ENCODE data around the gene ESYT1.
A peak's percentile ranks its signal among the peaks of the same experiment; 100 is the strongest.

The ESYT1 gene

DNA sequence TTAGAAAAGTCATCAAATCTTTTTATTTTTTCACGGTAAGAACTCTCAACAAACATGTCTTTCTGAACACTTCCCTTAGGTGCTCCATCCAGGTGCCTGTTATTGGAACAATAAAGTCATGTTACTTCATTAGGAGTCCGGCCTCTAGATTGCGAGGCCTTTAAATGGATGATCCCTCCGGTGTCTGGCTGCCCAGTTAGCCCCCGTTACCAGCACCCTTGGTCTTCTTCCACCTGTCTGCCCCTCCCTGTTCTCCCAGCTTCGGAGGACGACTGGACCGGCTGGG is 24.3 kb upstream of the ESYT1 start:
- peak overlapping the region; percentile 91 for H3K4me3 ChIP-seq
- H3K27ac ChIP-seq, result peak overlapping the region; percentile 73 to 93
- TF ChIP-seq, protein P1, sequence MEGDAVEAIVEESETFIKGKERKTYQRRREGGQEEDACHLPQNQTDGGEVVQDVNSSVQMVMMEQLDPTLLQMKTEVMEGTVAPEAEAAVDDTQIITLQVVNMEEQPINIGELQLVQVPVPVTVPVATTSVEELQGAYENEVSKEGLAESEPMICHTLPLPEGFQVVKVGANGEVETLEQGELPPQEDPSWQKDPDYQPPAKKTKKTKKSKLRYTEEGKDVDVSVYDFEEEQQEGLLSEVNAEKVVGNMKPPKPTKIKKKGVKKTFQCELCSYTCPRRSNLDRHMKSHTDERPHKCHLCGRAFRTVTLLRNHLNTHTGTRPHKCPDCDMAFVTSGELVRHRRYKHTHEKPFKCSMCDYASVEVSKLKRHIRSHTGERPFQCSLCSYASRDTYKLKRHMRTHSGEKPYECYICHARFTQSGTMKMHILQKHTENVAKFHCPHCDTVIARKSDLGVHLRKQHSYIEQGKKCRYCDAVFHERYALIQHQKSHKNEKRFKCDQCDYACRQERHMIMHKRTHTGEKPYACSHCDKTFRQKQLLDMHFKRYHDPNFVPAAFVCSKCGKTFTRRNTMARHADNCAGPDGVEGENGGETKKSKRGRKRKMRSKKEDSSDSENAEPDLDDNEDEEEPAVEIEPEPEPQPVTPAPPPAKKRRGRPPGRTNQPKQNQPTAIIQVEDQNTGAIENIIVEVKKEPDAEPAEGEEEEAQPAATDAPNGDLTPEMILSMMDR (IDR thresholded peaks at IDR 0.05), result no peak
- no peak for DNase-seq (ENCODE audit: low spot score)

DNA sequence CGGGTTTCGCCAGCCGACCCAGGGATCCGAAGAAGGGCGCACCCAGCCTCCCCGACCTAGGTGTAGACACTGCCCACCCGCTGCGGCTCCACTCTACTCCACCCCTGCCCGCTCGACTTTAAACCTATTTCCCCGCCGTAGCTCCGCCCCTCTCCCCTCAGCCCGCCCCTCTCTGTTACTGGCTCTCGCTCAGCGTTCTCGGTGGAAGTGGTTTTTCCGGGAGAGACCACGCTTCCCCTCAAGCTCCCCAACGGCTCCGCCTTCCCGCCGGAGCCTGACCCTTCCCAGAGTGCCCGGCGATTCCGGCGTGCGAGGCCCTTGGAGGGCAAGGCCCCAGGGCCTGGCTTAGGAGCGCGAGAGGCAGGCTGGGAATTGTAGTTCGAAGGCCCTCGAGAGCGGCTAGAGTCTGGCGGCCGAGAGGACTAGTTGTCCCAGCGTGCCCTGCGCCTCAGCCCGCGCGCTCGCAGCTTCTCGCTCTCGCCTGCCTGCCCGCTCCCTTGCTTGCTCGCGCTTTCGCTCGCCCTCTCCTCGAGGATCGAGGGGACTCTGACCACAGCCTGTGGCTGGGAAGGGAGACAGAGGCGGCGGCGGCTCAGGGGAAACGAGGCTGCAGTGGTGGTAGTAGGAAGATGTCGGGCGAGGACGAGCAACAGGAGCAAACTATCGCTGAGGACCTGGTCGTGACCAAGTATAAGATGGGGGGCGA is 23.8 kb upstream of the ESYT1 start, which contains the start of gene PA2G4:
Gene PA2G4 (plus strand): TSS at position 451 of the 706 bp plus-strand sequence. CDS start 179 bp downstream, at position 630.
- TF ChIP-seq, protein P1 (IDR thresholded peaks at IDR 0.05), result no peak
- H3K4me3 ChIP-seq, result peak within 1 kb of the TSS; percentile 91
- DNase-seq (ENCODE audit: low spot score), result peak; percentile 99
- peak within 1 kb of the TSS; percentile 73 to 93 for H3K27ac ChIP-seq

DNA sequence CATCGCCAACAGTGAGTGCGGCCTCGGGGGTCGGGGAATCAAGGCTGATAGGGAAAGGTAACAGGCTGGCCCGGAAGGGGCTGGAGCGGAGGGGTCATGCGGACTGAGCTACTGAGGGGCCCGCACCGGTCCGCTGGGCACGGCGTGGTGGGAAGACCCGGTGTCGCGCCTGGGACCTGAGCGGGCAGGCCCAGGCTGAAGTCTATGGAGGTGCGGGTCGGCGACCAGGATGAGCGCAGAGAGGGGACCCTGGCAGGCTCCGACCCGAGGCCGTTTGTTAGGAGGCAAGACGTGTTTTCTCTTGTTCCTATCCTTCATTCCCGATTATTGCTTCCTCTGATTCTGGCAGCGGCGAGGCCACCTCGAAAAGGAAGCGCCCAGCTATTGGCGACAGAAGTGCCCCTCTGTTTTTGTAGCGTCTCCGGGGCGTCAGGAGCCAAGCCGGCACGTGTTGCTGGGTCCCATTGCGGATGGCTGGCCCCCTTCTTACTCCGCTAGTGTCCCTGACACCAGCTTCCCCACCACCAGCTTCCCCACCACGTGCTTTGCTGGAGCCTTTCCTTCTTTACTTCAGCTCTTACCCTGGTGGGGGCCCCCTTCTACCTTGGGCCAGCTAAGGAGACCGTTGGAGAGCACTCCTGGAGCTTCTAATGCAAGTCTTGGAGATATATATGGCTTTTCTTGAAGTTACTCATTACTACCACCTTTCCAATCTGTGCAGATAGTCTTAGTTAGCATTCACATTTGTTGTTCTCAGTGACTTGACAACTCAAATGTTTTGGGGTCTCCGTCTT is 23.1 kb upstream of the ESYT1 start:
- peak overlapping the region; percentile 91 for H3K4me3 ChIP-seq
- DNase-seq (ENCODE audit: low spot score), result no peak
- peak overlapping the region; percentile 73 to 93 for H3K27ac ChIP-seq
- TF ChIP-seq, protein P1 (IDR thresholded peaks at IDR 0.05), result no peak

DNA sequence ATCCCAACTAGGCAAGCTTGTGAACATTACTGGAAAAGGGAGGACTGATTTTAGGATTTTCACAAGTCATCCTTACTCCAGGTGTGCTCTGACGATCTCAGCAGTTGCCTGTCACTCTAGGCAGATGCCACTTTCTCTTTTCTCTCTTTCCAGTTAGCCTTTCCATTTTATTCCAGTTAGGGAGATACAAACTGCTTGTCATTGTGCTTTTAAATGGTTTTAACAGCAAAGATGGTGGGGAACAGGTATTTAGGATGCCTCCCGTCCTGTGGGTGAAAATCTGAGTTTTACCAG is 22.5 kb upstream of the ESYT1 start:
- peak overlapping the region; percentile 91 for H3K4me3 ChIP-seq
- H3K27ac ChIP-seq, result no peak overlapping the region
- TF ChIP-seq, protein P1 (IDR thresholded peaks at IDR 0.05), result no peak
- DNase-seq (ENCODE audit: low spot score), result no peak

DNA sequence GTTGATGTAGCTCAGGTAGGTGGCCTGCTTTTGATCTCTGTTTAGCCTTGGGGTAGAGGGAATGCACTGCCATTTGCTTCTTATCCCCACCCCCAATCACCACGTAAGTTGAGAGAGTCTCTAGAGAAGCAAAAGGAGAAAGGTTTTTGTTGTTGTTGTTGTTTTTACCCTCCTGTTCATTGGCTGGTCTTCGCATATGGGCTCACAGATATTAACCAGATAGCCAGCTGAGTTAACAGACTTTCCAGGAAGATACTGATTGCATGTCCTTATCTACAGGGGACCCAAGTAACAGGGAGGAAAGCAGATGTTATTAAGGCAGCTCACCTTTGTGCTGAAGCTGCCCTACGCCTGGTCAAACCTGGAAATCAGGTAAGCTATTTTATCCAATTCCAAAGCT is 20.8 kb upstream of the ESYT1 start:
- no peak for DNase-seq (ENCODE audit: low spot score)
- Histone ChIP-seq H3K4me3 (no peak overlapping the region), H3K27ac (no peak overlapping the region)
- TF ChIP-seq, protein P1 (IDR thresholded peaks at IDR 0.05), result no peak

DNA sequence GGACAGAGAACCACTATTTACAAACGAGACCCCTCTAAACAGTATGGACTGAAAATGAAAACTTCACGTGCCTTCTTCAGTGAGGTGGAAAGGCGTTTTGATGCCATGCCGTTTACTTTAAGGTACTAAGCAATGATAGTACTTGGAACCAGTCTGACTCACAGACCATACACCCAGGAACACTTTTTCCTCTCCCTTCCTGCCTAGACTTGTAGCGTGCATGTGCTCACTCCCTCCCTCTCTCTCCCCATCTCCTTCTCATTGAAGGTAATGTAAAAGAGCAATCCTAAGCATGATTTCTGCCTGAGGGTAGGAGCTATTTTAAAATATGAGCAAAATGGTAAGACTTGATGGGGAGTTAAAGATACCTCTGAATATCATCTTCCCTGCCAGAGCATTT is 17.5 kb upstream of the ESYT1 start:
- no peak for DNase-seq (ENCODE audit: low spot score)
- Histone ChIP-seq H3K4me3 (no peak overlapping the region), H3K27ac (no peak overlapping the region)
- TF ChIP-seq, protein P1 (IDR thresholded peaks at IDR 0.05), result no peak

DNA sequence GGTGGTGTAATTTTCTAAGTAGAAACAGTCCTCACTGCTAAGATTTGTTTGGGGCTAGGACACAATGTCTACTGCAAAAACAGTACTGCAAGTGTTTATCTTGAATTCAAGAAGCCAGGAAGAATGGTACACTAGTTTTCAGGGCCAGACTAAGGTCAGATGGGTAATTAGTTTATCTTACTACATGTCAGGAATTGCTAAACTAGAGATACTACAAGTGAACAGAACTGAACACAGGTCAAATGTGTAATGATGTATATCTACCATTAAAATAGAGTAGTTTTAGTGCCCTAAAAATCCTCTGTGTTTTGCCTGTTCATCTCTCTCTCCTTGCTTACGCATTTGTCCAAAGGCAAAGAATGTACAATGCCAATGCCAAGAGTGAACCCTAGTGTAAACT is 14.0 kb upstream of the ESYT1 start:
- TF ChIP-seq, protein P1 (IDR thresholded peaks at IDR 0.05), result no peak
- DNase-seq (ENCODE audit: low spot score), result no peak

More for the DNA sequence above, 14.0 kb upstream of the ESYT1 start:
- Histone ChIP-seq H3K27ac (no peak overlapping the region), H3K4me3 (no peak overlapping the region)
